Liver (tissue), 9 donors: ENCODE data around the gene SEC22B. TPM values are rescaled to one million over a fixed set of nuclear protein-coding genes. Genes with fewer than 3 reads are reported as not detected.
A peak's percentile ranks its signal among the peaks of the same experiment; 100 is the strongest.
"Not testable (repeated sequence)": the region's sequence is repeated elsewhere in the genome, so short reads cannot be mapped to it uniquely, and the experiment has no call there.

Experiments
- DNase-seq: peaks from one replicate; pipeline ENCODE4 v3.0.0-alpha.2; 2017; ENCODE audit warnings: low spot score
- H3K27ac ChIP-seq, 2 donors: one replicate each; pipeline ENCODE4 v1.7.0; 2013; ENCODE audit warnings: inconsistent platforms in 2 of 2, low read length in 2 of 2, control low read depth in 1 of 2, low read depth in 1 of 2, mild to moderate bottlenecking in 1 of 2
- H3K27me3 ChIP-seq, 4 donors: one replicate each; pipeline versions ENCODE4 v1.6.1 to v1.7.0; 2013; ENCODE audit warnings: low read length in 3 of 4, inconsistent platforms in 1 of 4, mild to moderate bottlenecking in 1 of 4, moderate library complexity in 1 of 4; ENCODE audit not compliant: control insufficient read depth in 4 of 4, insufficient read depth in 4 of 4
- H3K36me3 ChIP-seq, 4 donors: one replicate each; pipeline versions ENCODE4 v1.6.1 to v1.7.0; 2013; ENCODE audit warnings: low read length in 3 of 4, mild to moderate bottlenecking in 3 of 4, low read depth in 1 of 4, moderate library complexity in 1 of 4; ENCODE audit not compliant: control insufficient read depth in 4 of 4, insufficient read depth in 3 of 4
- H3K4me1 ChIP-seq, 4 donors: one replicate each; pipeline versions ENCODE4 v1.6.1 to v1.7.0; 2013; ENCODE audit warnings: low read length in 3 of 4, mild to moderate bottlenecking in 3 of 4, moderate library complexity in 1 of 4; ENCODE audit not compliant: control insufficient read depth in 4 of 4, insufficient read depth in 4 of 4
- H3K4me3 ChIP-seq, 3 donors: one replicate each; pipeline versions ENCODE4 v1.6.1 to v1.7.0; 2013; ENCODE audit warnings: low read length in 3 of 3, control low read depth in 1 of 3, low read depth in 1 of 3, mild to moderate bottlenecking in 1 of 3
- H3K9ac ChIP-seq, 2 donors: one replicate each; pipeline ENCODE4 v1.7.0; 2013; ENCODE audit warnings: low read length in 2 of 2, mild to moderate bottlenecking in 2 of 2, moderate library complexity in 2 of 2, control low read depth in 1 of 2, low read depth in 1 of 2
- H3K9me3 ChIP-seq, 4 donors: one replicate each; pipeline versions ENCODE4 v1.6.1 to v1.7.0; 2013; ENCODE audit warnings: low read length in 3 of 4; ENCODE audit not compliant: control insufficient read depth in 4 of 4
- WGBS: extraction: QIAGEN DNeasy Blood & Tissue Kit; methylation state at CpG from one replicate; pipeline ENCODE4 v1.1.7; 2013; 5-methylcytosine and 5-hydroxymethylcytosine counted together
- polyA plus RNA-seq, 2 donors: library from polyadenylated mRNA; stranded (reverse) in 1 of 2; unstranded in 1 of 2; fragments of 200-250 nt in 1 of 2; fragments of >200 nt in 1 of 2; fragmentation: Nextera tagmentation in 1 of 2; extraction: Ambion mirVana in 1 of 2; gene quantifications; one replicate each; pipeline versions ENCODE4 v1.2.1 to v1.2.3, GENCODE V29; 2013 to 2015
- total RNA-seq, 2 donors: library from RNA; depleted of rRNA; stranded (reverse); fragments of >200 nt; gene quantifications; one replicate each; pipeline ENCODE4 v1.2.3, GENCODE V29; 2014
- donor health status: healthy.
- donor health status: healthy.
- donor health status: healthy.
- donor health status: healthy.
- donor health status: healthy.

Gene SEC22B
- total and polyA plus RNA-seq, 4 donors = 11.5 to 33.0 (median 22.4) TPM

DNA sequence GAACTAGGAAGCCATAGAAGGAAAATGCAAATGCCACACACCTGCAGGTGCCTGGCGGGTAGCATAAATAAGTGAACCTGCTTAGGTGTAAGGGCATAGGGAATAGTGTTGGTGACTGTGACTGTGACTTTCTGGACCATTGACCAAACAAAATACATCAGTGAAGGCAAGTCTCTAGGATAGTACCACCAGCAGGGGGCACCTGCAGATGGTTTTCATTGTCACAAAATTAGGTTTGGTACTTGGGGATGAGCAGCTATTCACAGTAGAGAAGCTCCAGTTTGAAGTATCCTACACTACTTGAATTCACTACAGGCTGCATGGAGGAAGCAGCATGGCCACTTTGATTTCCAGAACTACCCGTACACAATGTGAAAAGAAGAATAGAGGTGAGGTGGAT lies 37.3 kb upstream of the SEC22B start:
- H3K27ac ChIP-seq, H3K4me3 ChIP-seq, H3K4me1 ChIP-seq, H3K36me3 ChIP-seq, H3K9ac ChIP-seq, H3K27me3 ChIP-seq, DNase-seq, H3K9me3 ChIP-seq: not testable (repeated sequence)
- WGBS = no CpG with 5 or more reads among the region's 2 CpGs

DNA sequence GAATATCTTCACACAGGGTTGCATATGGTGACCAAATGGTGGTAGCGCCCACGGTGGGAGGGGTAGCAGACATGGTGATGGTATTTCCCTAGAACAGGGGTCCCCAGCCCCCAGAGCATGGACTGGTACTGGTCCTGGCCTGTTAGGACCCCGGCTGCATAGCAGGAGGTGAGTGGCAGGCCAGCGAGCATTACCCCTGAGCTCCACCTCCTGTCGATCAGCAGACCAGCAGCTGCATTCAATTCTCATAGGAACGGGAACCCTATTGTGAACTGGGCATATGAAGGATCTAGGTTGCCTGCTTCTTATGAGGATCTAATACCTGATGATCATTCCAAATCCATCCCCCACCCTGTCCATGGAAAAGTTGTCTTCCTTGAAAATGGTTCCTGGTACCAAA lies 34.4 kb upstream of the SEC22B start:
- H3K27me3 ChIP-seq, H3K4me1 ChIP-seq, H3K9me3 ChIP-seq, DNase-seq, H3K27ac ChIP-seq, H3K4me3 ChIP-seq, H3K9ac ChIP-seq, H3K36me3 ChIP-seq: not testable (repeated sequence)
- WGBS = no CpG with 5 or more reads among the region's 6 CpGs

DNA sequence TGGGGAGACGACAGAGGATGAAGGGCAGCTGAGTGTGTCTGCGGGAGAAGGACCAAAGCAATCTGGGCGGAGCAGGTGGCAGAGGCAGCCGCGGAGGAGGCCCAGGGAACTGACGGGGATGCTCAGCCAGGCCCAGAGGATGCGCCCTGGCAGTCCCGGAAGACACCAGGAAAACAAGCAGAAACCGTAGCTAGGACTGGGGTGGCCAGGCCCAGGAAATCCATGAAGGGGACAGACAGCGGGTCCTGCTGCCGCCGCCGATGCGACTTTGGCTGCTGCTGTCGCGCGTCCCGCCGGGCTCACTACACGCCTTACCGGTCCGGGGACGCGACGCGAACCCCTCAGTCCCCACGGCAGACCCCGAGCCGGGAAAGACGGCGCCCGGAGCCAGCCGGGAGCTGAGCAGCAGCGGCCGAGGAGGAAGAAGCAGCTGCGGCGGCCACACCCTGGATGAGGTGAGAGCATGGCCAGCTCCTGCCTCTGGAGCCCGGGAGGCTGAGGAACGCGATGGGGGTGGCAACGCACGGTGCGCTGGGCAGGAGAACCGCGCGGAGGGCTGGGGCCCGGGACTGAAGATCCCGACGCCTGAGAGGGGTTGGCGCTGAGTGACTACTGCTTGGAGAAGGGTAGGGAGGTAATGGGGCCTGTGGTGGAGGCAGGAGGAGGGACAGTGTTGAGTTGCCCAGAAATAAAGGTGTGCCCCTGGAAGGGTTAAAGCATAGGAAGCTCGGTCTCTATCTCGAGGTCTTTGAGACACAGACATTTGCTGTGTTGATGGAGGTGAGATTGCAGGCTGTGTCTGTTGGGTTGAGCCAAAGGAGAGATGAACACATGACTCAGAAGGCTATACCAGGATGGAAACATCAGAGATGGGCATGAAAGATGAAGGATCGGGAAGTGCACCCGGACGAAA lies 20.8 kb upstream of the SEC22B start:
- H3K4me3 ChIP-seq, H3K4me1 ChIP-seq, H3K27me3 ChIP-seq, H3K9me3 ChIP-seq, DNase-seq, H3K9ac ChIP-seq, H3K27ac ChIP-seq, H3K36me3 ChIP-seq: not testable (repeated sequence)
- WGBS = 13% methylated on average over 44 of the region's 55 CpGs

DNA sequence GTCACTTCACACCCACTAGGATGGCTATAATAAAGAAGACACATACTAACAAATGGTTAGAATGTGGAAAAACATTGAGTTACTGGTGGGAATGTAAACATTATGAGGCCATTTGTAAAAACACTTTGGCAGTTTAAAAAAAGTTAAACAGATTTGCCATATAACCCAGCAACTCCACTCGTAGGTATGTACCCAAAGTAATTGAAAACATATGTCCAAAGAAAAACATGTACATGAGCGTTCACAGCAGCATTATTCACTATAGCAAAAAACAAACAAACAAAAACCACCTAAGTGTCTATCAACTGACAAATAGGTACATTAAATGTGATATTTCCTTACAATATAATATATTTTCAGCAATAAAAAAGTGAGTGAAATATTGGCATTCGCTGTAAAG lies 12.3 kb upstream of the SEC22B start:
- not testable (repeated sequence) for DNase-seq, H3K27me3 ChIP-seq, H3K36me3 ChIP-seq, H3K9me3 ChIP-seq, H3K27ac ChIP-seq, H3K4me3 ChIP-seq, H3K4me1 ChIP-seq, H3K9ac ChIP-seq
- WGBS = 90% methylated on average over 2 of the region's 3 CpGs

DNA sequence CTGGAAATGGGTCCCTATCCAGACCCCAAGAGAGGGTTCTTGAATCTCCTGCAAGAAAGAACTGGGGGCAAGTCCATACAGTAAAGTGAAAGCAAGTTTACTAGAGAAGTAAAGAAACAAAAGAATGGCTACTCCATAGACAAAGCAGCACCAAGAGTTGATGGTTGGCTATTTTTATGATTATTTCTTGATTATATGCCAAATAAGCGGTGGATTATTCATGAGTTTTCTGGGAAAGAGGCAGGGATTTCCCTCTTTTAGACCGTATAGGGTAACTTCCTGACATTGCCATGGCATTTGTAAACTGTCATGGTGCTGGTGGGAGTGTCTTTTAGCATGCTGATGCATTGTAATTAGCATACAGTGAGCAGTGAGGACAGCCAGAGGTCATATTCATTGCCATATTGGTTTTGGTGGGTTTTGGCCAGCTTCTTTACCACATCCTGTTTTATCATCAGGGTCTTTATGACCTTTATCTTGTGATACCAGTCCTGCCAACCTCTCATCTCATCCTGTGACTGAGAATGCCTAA lies 5.9 kb upstream of the SEC22B start:
- 84% methylated on average over 2 of the region's 2 CpGs for WGBS
- not testable (repeated sequence) for H3K27me3 ChIP-seq

DNA sequence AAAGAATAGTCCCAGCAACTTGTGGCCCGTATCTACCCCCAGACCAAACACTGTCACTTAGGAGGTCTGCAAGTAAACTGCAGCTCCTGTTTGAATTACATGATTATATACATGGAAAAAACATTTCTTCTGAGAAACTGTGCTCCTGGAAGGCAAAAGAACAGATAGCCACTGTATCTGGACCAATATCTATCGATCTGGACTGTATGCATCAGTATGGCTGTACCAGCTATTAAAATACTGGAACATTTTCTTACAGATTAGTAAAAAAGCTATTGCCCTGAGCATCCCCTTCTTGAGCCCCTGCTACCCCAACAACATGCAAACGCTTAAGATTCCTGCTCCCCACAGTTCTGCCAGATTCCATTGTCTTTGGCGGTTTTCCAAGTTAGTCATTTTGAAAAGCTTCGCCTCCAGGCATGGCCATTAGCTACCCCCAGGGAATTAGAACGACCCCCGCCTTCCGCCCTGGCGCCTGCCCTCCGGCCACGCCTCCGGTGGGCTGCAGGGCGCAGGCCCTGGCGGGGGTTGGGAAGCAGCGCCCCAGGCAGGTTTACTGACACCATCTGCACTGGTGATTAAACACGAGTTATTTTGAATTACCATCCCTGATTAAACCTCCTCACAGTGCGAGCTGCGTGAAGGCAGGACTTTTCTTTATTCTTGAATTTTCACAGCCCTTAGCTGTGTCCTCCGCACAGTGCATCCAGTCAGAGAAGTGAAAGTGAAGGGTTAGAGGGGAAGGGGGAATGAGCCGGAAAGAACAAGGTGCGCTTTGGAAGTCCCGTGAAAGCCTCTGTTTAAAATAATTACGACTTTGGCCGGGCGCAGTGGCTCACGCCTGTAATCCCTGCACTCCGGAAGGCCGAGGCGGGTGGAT lies 3.7 kb upstream of the SEC22B start:
- H3K9ac ChIP-seq = peak overlapping the region in 1 of 2 donors; percentile 69
- WGBS = 14% methylated on average over 19 of the region's 29 CpGs
- peak overlapping the region in 1 of 3 donors; percentile 1 for H3K4me3 ChIP-seq
- peaks cover 0 to 19% (median 13%) of the 10 kb centered on the region in 4 donors for H3K4me1 ChIP-seq
- not testable (repeated sequence) for DNase-seq, H3K27me3 ChIP-seq, H3K36me3 ChIP-seq, H3K9me3 ChIP-seq
- H3K27ac ChIP-seq = peak overlapping the region; percentile 53 to 66

More for the DNA sequence above, 5.9 kb upstream of the SEC22B start:
- H3K4me1 ChIP-seq = peaks cover 0 to 17% (median 12%) of the 10 kb centered on the region in 4 donors
- H3K9me3 ChIP-seq, H3K36me3 ChIP-seq, H3K9ac ChIP-seq, DNase-seq, H3K4me3 ChIP-seq, H3K27ac ChIP-seq: not testable (repeated sequence)
